ENCODE measurements around the gene RHBDL2.

- TF ChIP-seq SP1 (IDR thresholded peaks at IDR 0.05) (no peak), TARDBP (IDR thresholded peaks at IDR 0.05) (no peak), BHLHE40 (IDR thresholded peaks at IDR 0.05; ENCODE audit: borderline replicate concordance) (no peak)
These were observed 95.4 kb downstream of the RHBDL2 start for GRCh38 chr1:38846210-38846609.
